ENCODE measurements around the gene HPSE2. TPM values are rescaled to one million over a fixed set of nuclear protein-coding genes. Genes with fewer than 3 reads are reported as not detected.

Gene HPSE2
- polyA plus RNA-seq, 1 experiment = not detected

DNA sequence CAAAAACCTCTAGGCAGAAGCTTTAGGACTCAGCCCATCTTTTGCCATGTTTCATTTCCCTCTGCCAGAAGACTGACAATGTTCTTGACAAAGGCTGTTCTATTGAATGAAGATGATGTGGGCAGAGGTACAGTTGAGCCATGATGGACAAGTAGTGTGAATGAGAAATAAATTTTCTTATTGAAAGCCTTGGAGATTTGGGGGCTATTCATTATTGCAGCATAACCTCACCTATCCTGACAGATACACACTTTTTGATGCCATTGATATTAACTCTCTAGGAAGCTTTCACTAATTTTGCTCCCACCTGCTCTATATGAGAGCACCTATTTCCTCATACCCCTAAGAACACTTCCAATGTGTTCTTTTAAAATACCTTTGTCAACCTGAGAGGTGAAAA, 752.0 kb downstream of the HPSE2 start:
- CTCF ChIA-PET = no interaction called here
- no peak overlapping the region for H3K27ac ChIP-seq (ENCODE audit: low read depth, low read length)
- TF ChIP-seq, protein P1, sequence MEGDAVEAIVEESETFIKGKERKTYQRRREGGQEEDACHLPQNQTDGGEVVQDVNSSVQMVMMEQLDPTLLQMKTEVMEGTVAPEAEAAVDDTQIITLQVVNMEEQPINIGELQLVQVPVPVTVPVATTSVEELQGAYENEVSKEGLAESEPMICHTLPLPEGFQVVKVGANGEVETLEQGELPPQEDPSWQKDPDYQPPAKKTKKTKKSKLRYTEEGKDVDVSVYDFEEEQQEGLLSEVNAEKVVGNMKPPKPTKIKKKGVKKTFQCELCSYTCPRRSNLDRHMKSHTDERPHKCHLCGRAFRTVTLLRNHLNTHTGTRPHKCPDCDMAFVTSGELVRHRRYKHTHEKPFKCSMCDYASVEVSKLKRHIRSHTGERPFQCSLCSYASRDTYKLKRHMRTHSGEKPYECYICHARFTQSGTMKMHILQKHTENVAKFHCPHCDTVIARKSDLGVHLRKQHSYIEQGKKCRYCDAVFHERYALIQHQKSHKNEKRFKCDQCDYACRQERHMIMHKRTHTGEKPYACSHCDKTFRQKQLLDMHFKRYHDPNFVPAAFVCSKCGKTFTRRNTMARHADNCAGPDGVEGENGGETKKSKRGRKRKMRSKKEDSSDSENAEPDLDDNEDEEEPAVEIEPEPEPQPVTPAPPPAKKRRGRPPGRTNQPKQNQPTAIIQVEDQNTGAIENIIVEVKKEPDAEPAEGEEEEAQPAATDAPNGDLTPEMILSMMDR (IDR thresholded peaks at IDR 0.05; ENCODE audit: low read depth, low read length) = no peak
- no peak for DNase-seq (ENCODE audit: low read depth, low spot score)
- no peaks in the 10 kb centered on the region for H3K27me3 ChIP-seq (ENCODE audit: control insufficient read depth, insufficient read depth, low read length)
- H3K9me3 ChIP-seq (ENCODE audit: control insufficient read depth, insufficient read depth, low read length) = no peaks in the 10 kb centered on the region
- POLR2A ChIA-PET = no interaction called here
- no peak overlapping the region for H3K4me3 ChIP-seq (ENCODE audit: low read depth, low read length)

DNA sequence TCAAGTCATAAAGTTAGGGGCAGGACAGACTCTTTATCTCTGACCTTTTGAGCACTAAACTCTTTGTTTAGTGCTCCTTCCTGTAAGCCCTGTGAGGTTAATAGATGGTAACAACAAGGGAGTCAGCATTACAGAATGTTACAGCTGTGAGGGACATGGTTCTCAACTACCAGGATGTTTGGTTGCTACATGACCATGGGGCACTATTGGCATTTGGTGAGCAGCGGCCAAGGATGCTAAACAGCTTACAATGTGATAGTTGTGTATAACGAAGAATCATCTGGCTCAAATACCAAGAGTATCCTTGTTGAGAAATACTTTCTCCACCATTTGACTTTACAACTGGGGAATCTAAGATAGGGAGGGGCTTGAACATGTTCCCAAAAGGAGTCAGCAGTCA, 753.6 kb downstream of the HPSE2 start:
- ChIA-PET POLR2A (no interaction called here), CTCF (interaction anchor here (0.6 to 1.1 kb wide), 2 partner anchors 15 to 351 kb away, joined by 3 to 7 read pairs; no protein-coding TSS in a partner anchor)
- TF ChIP-seq, protein P1 (IDR thresholded peaks at IDR 0.05; ENCODE audit: low read depth, low read length) = no peak
- H3K27ac ChIP-seq (ENCODE audit: low read depth, low read length) = no peak overlapping the region
- H3K4me3 ChIP-seq (ENCODE audit: low read depth, low read length) = no peak overlapping the region
- H3K27me3 ChIP-seq (ENCODE audit: control insufficient read depth, insufficient read depth, low read length) = peaks cover 3% of the 10 kb centered on the region
- DNase-seq (ENCODE audit: low read depth, low spot score) = no peak
- H3K9me3 ChIP-seq (ENCODE audit: control insufficient read depth, insufficient read depth, low read length) = no peaks in the 10 kb centered on the region

DNA sequence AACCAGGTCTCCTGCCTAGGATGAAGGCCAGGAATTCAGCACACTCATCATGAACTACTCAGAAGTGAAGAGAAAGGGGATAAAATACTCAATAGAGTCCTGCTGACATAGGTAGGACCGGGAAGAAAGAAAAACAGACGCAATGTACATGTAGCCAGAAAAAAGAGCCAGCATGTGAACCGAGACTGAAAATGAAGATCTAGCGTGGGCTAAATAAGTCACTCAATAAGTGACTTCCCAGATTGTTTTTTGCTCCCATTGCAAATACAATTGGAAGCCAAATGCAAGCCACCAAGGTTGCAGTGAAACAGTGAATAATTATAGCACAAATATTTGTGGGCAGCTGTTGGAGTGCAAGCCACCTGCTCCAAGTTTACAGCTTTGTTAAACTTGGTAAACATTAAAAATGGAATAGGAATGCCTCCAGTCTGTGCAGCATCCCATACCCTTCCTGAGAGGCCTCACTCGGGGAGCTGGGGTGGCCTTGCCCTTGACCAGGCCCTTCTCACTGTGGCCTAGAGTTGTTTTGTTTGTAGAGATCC, 754.2 kb downstream of the HPSE2 start:
- H3K27me3 ChIP-seq (ENCODE audit: control insufficient read depth, insufficient read depth, low read length) = peaks cover 5% of the 10 kb centered on the region
- no peaks in the 10 kb centered on the region for H3K9me3 ChIP-seq (ENCODE audit: control insufficient read depth, insufficient read depth, low read length)
- no peak for DNase-seq (ENCODE audit: low read depth, low spot score)
- TF ChIP-seq, protein P1 (IDR thresholded peaks at IDR 0.05; ENCODE audit: low read depth, low read length) = no peak
- ChIA-PET CTCF (interaction anchor here (1.1 kb wide), 1 partner anchor 14 kb away, joined by 7 read pairs; no protein-coding TSS in a partner anchor), POLR2A (no interaction called here)
- H3K4me3 ChIP-seq (ENCODE audit: low read depth, low read length) = no peak overlapping the region
- H3K27ac ChIP-seq (ENCODE audit: low read depth, low read length) = no peak overlapping the region

DNA sequence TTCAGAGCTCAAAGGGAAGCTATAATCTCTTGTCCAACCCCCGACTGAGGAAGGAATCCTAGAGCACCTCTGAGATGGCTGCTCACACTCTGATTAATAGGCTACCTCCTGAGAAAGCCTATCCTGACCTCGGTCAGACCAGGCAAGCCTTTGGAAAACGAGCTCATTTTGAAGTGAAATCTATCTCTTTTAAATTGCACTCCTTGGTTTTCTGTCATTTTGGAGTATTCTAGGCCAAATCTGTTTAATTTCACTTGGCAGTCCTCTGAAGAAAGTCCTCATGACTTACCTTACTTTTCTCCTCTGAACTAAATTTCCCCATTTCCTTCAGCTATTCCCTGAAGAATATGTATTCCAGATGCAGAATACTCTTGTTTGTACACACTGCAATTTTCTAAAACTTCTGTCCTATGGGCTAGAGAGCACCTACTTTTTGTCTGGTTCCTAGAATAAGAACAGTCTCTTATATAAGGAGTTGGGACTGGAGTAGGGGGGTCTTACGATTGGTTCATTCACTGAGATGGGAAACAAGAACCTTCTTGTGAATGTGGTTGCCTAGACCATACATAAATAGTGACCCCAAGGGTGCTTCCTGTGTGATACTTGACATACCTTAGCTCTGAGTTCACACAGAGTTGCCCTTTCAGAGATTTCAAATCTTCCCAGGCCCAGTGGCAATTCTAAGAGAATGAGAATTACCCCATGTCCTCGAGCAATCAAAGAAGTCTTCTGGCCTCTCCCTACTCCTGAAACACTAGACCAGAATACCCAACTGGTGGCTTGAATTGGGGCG, 757.0 kb downstream of the HPSE2 start:
- Histone ChIP-seq H3K9me3 (ENCODE audit: control insufficient read depth, insufficient read depth, low read length) (no peaks in the 10 kb centered on the region), H3K4me3 (ENCODE audit: low read depth, low read length) (no peak overlapping the region), H3K27me3 (ENCODE audit: control insufficient read depth, insufficient read depth, low read length) (peaks cover 5% of the 10 kb centered on the region), H3K27ac (ENCODE audit: low read depth, low read length) (no peak overlapping the region)
- no peak for DNase-seq (ENCODE audit: low read depth, low spot score)
- ChIA-PET CTCF (interaction anchor here (2.1 to 2.7 kb wide), 2 partner anchors 10 to 11 kb away, joined by 9 to 11 read pairs; no protein-coding TSS in a partner anchor), POLR2A (no interaction called here)
- TF ChIP-seq, protein P1 (IDR thresholded peaks at IDR 0.05; ENCODE audit: low read depth, low read length) = no peak

DNA sequence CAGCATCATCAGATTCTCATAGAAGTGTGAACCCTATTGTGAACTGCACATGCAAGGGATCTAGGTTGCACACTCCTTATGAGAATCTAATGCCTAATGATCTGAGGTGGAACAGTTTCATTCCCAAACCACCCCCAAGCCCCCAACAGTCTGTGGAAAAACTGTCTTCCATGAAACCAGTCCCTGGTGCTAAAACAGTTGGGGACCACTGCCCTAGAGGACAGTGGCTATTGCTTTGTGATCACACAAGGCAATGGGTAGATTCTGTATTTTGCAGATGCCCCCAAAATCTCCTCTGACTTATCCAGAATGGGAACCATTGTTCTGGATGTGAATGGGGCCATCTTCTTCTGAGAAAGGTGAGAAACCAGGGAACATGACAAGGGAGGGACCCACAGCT, 757.8 kb downstream of the HPSE2 start:
- H3K27ac ChIP-seq (ENCODE audit: low read depth, low read length) = no peak overlapping the region
- H3K4me3 ChIP-seq (ENCODE audit: low read depth, low read length) = no peak overlapping the region
- DNase-seq (ENCODE audit: low read depth, low spot score) = no peak
- H3K9me3 ChIP-seq (ENCODE audit: control insufficient read depth, insufficient read depth, low read length) = no peaks in the 10 kb centered on the region
- ChIA-PET CTCF (interaction anchor here (2.1 kb wide), 1 partner anchor 11 kb away, joined by 11 read pairs; no protein-coding TSS in a partner anchor), POLR2A (no interaction called here)
- peaks cover 5% of the 10 kb centered on the region for H3K27me3 ChIP-seq (ENCODE audit: control insufficient read depth, insufficient read depth, low read length)
- TF ChIP-seq, protein P1 (IDR thresholded peaks at IDR 0.05; ENCODE audit: low read depth, low read length) = no peak

Data from AG04450 (cell line).